Activated T-cell treated with anti-CD3 and anti-CD28 coated beads for 1 hour (primary cell): ENCODE data around the gene RBCK1.

Source experiments
- DNase-seq: peaks from one replicate; pipeline ENCODE4 v3.0.0-alpha.2; 2020; ENCODE audit warnings: low read depth

The RBCK1 gene

GRCh38 chr20:418858-419365, 10.8 kb downstream of the RBCK1 start:
- DNase-seq: no peak

- DNase-seq: no peak
Measured at GRCh38 chr20:419556-420165, 11.6 kb downstream of the RBCK1 start.

- no peak for DNase-seq
Measured at GRCh38 chr20:420166-420620, 12.1 kb downstream of the RBCK1 start.

GRCh38 chr20:420721-421574, 12.8 kb downstream of the RBCK1 start:
- no peak for DNase-seq

GRCh38 chr20:421685-422250, 13.7 kb downstream of the RBCK1 start:
- DNase-seq: no peak

GRCh38 chr20:426566-426965, 18.5 kb downstream of the RBCK1 start:
- no peak for DNase-seq

GRCh38 chr20:427401-427800, 19.3 kb downstream of the RBCK1 start:
- DNase-seq: no peak

- DNase-seq: no peak
Measured at GRCh38 chr20:427849-428657, 20.0 kb downstream of the RBCK1 start.

GRCh38 chr20:428658-429200, 20.6 kb downstream of the RBCK1 start:
- DNase-seq: no peak

- no peak for DNase-seq
Measured at GRCh38 chr20:430091-430999, 22.2 kb downstream of the RBCK1 start.

- no peak for DNase-seq
Measured at GRCh38 chr20:431012-431904, 23.2 kb downstream of the RBCK1 start.

GRCh38 chr20:432208-432607, 24.1 kb downstream of the RBCK1 start:
- no peak for DNase-seq

- DNase-seq: no peak
Measured at GRCh38 chr20:432677-433299, 24.7 kb downstream of the RBCK1 start.

- DNase-seq: no peak
Measured at GRCh38 chr20:433300-433975, 25.3 kb downstream of the RBCK1 start.

GRCh38 chr20:434221-434620, 26.1 kb downstream of the RBCK1 start:
- no peak for DNase-seq

GRCh38 chr20:434661-435419, 26.7 kb downstream of the RBCK1 start:
- no peak for DNase-seq

- no peak for DNase-seq
Measured at GRCh38 chr20:435558-435957, 27.5 kb downstream of the RBCK1 start.

- DNase-seq: no peak
Measured at GRCh38 chr20:436476-436875, 28.4 kb downstream of the RBCK1 start.
